Liver (tissue), 9 donors: Measurements from ENCODE around the gene ENKD1. TPM values are rescaled to one million over a fixed set of nuclear protein-coding genes. Genes with fewer than 3 reads are reported as not detected.
A peak's percentile ranks its signal among the peaks of the same experiment; 100 is the strongest.

Source experiments
- DNase-seq: peaks from one replicate; pipeline ENCODE4 v3.0.0-alpha.2; 2017; ENCODE audit warnings: low spot score
- H3K27ac ChIP-seq, 2 donors: one replicate each; pipeline ENCODE4 v1.7.0; 2013; ENCODE audit warnings: inconsistent platforms in 2 of 2, low read length in 2 of 2, control low read depth in 1 of 2, low read depth in 1 of 2, mild to moderate bottlenecking in 1 of 2
- H3K27me3 ChIP-seq, 4 donors: one replicate each; pipeline versions ENCODE4 v1.6.1 to v1.7.0; 2013; ENCODE audit warnings: low read length in 3 of 4, inconsistent platforms in 1 of 4, mild to moderate bottlenecking in 1 of 4, moderate library complexity in 1 of 4; ENCODE audit not compliant: control insufficient read depth in 4 of 4, insufficient read depth in 4 of 4
- H3K36me3 ChIP-seq, 4 donors: one replicate each; pipeline versions ENCODE4 v1.6.1 to v1.7.0; 2013; ENCODE audit warnings: low read length in 3 of 4, mild to moderate bottlenecking in 3 of 4, low read depth in 1 of 4, moderate library complexity in 1 of 4; ENCODE audit not compliant: control insufficient read depth in 4 of 4, insufficient read depth in 3 of 4
- H3K4me1 ChIP-seq, 4 donors: one replicate each; pipeline versions ENCODE4 v1.6.1 to v1.7.0; 2013; ENCODE audit warnings: low read length in 3 of 4, mild to moderate bottlenecking in 3 of 4, moderate library complexity in 1 of 4; ENCODE audit not compliant: control insufficient read depth in 4 of 4, insufficient read depth in 4 of 4
- H3K4me3 ChIP-seq, 3 donors: one replicate each; pipeline versions ENCODE4 v1.6.1 to v1.7.0; 2013; ENCODE audit warnings: low read length in 3 of 3, control low read depth in 1 of 3, low read depth in 1 of 3, mild to moderate bottlenecking in 1 of 3
- H3K9ac ChIP-seq, 2 donors: one replicate each; pipeline ENCODE4 v1.7.0; 2013; ENCODE audit warnings: low read length in 2 of 2, mild to moderate bottlenecking in 2 of 2, moderate library complexity in 2 of 2, control low read depth in 1 of 2, low read depth in 1 of 2
- H3K9me3 ChIP-seq, 4 donors: one replicate each; pipeline versions ENCODE4 v1.6.1 to v1.7.0; 2013; ENCODE audit warnings: low read length in 3 of 4; ENCODE audit not compliant: control insufficient read depth in 4 of 4
- FOXA2 ChIP-seq: IDR thresholded peaks from 2 replicates; pipeline ENCODE4 v1.6.1; 2016; ENCODE audit warnings: antibody characterized with exemption
- NR2F2 ChIP-seq: IDR thresholded peaks from 2 replicates; pipeline ENCODE4 v1.6.1; 2016; ENCODE audit warnings: antibody characterized with exemption
- SP1 ChIP-seq: IDR thresholded peaks from 2 replicates; pipeline ENCODE4 v1.6.1; 2018; ENCODE audit warnings: antibody characterized with exemption, mild to moderate bottlenecking
- TAF1 ChIP-seq: conservative IDR thresholded peaks from 2 replicates; pipeline ENCODE4 v1.6.1; 2016; ENCODE audit warnings: antibody characterized with exemption, mild to moderate bottlenecking
- WGBS: extraction: QIAGEN DNeasy Blood & Tissue Kit; methylation state at CpG from one replicate; pipeline ENCODE4 v1.1.7; 2013; 5-methylcytosine and 5-hydroxymethylcytosine counted together
- polyA plus RNA-seq, 2 donors: library from polyadenylated mRNA; stranded (reverse) in 1 of 2; unstranded in 1 of 2; fragments of 200-250 nt in 1 of 2; fragments of >200 nt in 1 of 2; fragmentation: Nextera tagmentation in 1 of 2; extraction: Ambion mirVana in 1 of 2; gene quantifications; one replicate each; pipeline versions ENCODE4 v1.2.1 to v1.2.3, GENCODE V29; 2013 to 2015
- total RNA-seq, 2 donors: library from RNA; depleted of rRNA; stranded (reverse); fragments of >200 nt; gene quantifications; one replicate each; pipeline ENCODE4 v1.2.3, GENCODE V29; 2014
- TF ChIP-seq, protein P1 (sequence below): fragments of 150-350 bp; IDR thresholded peaks from 2 replicates; pipeline ENCODE4 v1.5.1; 2017; ENCODE audit warnings: improper control_type of control experiment, low read depth, low read length; ENCODE audit not compliant: missing input control
- TF ChIP-seq, protein P2 (sequence below): IDR thresholded peaks from 2 replicates; pipeline ENCODE4 v1.6.1; 2016; ENCODE audit warnings: antibody characterized with exemption, mild to moderate bottlenecking
- TF ChIP-seq, protein P3 (sequence below): IDR thresholded peaks from 2 replicates; pipeline ENCODE4 v1.6.1; 2016; ENCODE audit warnings: antibody characterized with exemption
- donor health status: healthy.
- donor health status: healthy.
- donor health status: healthy.
- donor health status: healthy.
- donor health status: healthy.

The ENKD1 gene
- total and polyA plus RNA-seq, 4 donors, result 2.6 to 7.8 (median 4.7) TPM

DNA sequence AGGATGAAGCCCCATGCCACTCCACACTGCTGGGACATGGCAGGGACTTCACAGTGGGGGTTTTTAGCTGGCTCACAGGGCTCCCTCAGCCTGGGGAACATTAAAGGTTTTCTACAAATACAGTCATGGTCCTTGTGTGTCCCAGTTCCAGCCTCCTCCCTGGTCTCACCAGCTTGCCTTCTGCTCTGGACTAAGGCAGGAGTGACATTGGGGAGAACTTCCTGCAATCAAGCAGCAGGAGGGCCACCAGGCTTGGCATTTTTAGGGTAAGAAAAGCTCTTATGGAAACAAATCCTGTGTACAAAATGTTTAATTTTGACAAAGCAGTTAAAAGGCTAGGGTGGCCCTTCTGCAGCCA, 3.9 kb downstream of the ENKD1 start (continued):
- no peak for TF ChIP-seq NR2F2

DNA sequence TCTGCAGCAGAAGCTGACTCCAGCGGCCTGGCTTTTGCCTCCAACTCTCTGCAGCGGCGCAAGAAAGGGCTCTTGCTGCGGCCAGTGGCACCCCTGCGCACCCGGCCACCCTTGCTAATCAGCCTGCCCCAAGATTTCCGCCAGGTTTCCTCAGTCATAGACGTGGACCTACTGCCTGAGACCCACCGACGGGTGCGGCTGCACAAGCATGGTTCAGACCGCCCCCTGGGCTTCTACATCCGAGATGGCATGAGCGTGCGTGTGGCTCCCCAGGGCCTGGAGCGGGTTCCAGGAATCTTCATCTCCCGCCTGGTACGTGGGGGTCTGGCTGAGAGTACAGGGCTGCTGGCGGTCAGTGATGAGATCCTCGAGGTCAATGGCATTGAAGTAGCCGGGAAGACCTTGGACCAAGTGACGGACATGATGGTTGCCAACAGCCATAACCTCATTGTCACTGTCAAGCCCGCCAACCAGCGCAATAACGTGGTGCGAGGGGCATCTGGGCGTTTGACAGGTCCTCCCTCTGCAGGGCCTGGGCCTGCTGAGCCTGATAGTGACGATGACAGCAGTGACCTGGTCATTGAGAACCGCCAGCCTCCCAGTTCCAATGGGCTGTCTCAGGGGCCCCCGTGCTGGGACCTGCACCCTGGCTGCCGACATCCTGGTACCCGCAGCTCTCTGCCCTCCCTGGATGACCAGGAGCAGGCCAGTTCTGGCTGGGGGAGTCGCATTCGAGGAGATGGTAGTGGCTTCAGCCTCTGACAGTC, 4.5 kb downstream of the ENKD1 start:
- H3K4me1 ChIP-seq, result peaks cover 16 to 63% (median 44%) of the 10 kb centered on the region in 4 donors
- DNase-seq, result no peak
- TF ChIP-seq NR2F2 (no peak), FOXA2 (no peak), TAF1 (no peak), SP1 (no peak)
- TF ChIP-seq, protein P1, sequence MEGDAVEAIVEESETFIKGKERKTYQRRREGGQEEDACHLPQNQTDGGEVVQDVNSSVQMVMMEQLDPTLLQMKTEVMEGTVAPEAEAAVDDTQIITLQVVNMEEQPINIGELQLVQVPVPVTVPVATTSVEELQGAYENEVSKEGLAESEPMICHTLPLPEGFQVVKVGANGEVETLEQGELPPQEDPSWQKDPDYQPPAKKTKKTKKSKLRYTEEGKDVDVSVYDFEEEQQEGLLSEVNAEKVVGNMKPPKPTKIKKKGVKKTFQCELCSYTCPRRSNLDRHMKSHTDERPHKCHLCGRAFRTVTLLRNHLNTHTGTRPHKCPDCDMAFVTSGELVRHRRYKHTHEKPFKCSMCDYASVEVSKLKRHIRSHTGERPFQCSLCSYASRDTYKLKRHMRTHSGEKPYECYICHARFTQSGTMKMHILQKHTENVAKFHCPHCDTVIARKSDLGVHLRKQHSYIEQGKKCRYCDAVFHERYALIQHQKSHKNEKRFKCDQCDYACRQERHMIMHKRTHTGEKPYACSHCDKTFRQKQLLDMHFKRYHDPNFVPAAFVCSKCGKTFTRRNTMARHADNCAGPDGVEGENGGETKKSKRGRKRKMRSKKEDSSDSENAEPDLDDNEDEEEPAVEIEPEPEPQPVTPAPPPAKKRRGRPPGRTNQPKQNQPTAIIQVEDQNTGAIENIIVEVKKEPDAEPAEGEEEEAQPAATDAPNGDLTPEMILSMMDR, result no peak
- TF ChIP-seq, protein P2, sequence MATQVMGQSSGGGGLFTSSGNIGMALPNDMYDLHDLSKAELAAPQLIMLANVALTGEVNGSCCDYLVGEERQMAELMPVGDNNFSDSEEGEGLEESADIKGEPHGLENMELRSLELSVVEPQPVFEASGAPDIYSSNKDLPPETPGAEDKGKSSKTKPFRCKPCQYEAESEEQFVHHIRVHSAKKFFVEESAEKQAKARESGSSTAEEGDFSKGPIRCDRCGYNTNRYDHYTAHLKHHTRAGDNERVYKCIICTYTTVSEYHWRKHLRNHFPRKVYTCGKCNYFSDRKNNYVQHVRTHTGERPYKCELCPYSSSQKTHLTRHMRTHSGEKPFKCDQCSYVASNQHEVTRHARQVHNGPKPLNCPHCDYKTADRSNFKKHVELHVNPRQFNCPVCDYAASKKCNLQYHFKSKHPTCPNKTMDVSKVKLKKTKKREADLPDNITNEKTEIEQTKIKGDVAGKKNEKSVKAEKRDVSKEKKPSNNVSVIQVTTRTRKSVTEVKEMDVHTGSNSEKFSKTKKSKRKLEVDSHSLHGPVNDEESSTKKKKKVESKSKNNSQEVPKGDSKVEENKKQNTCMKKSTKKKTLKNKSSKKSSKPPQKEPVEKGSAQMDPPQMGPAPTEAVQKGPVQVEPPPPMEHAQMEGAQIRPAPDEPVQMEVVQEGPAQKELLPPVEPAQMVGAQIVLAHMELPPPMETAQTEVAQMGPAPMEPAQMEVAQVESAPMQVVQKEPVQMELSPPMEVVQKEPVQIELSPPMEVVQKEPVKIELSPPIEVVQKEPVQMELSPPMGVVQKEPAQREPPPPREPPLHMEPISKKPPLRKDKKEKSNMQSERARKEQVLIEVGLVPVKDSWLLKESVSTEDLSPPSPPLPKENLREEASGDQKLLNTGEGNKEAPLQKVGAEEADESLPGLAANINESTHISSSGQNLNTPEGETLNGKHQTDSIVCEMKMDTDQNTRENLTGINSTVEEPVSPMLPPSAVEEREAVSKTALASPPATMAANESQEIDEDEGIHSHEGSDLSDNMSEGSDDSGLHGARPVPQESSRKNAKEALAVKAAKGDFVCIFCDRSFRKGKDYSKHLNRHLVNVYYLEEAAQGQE, result no peak
- no peak overlapping the region for H3K4me3 ChIP-seq
- H3K36me3 ChIP-seq, result no peaks in the 10 kb centered on the region
- no peak overlapping the region for H3K9ac ChIP-seq
- no peaks in the 10 kb centered on the region for H3K27me3 ChIP-seq
- H3K9me3 ChIP-seq, result no peaks in the 10 kb centered on the region
- H3K27ac ChIP-seq, result no peak overlapping the region
- 94% methylated on average over 34 of the region's 34 CpGs for WGBS

DNA sequence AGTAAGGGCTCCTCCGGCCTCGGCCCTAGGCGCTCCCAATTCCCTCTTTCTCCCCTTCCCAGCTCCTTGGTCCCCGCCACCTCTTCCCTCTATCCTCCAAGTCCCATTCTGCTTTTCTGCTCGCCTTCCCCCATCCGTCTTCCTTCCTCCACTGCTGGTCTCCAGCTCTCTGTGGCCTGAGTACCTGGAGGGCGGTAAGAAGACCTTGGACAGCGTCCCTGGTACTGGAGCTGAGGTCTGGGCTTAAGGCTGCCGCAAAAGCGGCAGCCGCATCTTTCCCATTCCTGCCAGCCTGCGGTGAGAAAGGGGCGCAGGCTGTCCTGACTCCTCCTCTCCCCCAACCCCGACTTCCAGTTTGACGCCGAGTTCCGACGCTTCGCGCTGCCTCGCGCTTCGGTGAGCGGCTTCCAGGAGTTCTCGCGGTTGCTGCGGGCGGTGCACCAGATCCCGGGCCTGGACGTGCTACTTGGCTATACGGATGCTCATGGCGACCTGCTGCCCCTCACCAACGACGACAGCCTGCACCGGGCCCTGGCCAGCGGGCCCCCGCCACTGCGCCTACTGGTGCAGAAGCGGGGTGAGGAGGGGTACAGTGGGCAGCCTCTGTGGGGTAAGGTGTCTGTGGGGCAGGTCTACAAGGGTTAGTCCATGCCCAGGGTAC, 5.3 kb downstream of the ENKD1 start:
- H3K27me3 ChIP-seq, result no peaks in the 10 kb centered on the region
- WGBS, result 31% methylated on average over 39 of the region's 39 CpGs
- no peak for DNase-seq
- H3K4me3 ChIP-seq, result peak overlapping the region in 2 of 3 donors; percentile 47 to 73
- peaks cover 16 to 59% (median 41%) of the 10 kb centered on the region in 4 donors for H3K4me1 ChIP-seq
- TF ChIP-seq, protein P3, sequence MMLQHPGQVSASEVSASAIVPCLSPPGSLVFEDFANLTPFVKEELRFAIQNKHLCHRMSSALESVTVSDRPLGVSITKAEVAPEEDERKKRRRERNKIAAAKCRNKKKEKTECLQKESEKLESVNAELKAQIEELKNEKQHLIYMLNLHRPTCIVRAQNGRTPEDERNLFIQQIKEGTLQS, result no peak
- TF ChIP-seq, protein P1, result peak; percentile 0
- TF ChIP-seq, protein P2, result peak; percentile 81
- peak overlapping the region; percentile 44 to 58 for H3K27ac ChIP-seq
- H3K9me3 ChIP-seq, result no peaks in the 10 kb centered on the region
- H3K9ac ChIP-seq, result peak overlapping the region in 1 of 2 donors; percentile 8
- H3K36me3 ChIP-seq, result peaks cover 0 to 1% (median 0%) of the 10 kb centered on the region in 4 donors
